MM.1S (cell line): Measurements from ENCODE around the gene DPAGT1.
"Not testable (repeated sequence)": the region's sequence is repeated elsewhere in the genome, so short reads cannot be mapped to it uniquely, and the experiment has no call there.

Experiments
- EZH2 ChIP-seq: fragments of 300-600 bp; sonication (generic); optimal IDR thresholded peaks from 2 replicates; pipeline ENCODE3; 2017; ENCODE audit warnings: low read depth, mild to moderate bottlenecking, antibody characterized with exemption, low read length, mixed read lengths
- EZH2phosphoT487 ChIP-seq: fragments of 300-600 bp; sonication (generic); IDR thresholded peaks from 2 replicates; pipeline ENCODE4 v1.6.1; 2018; ENCODE audit warnings: antibody characterized with exemption, low read length
- TF ChIP-seq, protein P1 (sequence below): fragments of 300-600 bp; sonication (generic); IDR thresholded peaks from 2 replicates; pipeline ENCODE4 v1.5.1; 2016; ENCODE audit warnings: antibody characterized with exemption, low read length, mixed read lengths

DNA sequence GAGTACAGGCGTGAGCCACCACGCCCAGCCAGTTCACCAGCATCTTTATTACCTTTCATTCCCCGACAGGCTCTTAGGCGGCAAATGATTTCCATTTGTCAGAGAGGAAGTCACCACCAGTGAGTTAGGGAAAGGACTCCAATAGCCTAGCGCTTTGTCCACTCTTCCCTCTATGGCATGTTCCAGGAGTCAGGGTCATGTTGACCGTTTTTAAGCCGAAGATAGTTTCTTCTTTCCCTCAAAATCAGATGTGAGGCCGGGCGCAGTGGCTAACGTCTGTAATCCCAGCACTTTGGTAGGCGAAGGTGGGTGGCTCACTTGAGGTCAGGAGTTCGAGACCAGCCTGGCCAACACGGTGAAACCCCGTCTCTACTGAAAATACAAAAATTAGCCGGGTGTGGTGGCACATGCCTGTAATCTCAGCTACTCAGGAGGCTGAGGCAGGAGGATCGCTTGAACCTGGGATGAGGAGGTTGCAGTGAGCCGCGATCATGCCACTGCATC, 1.6 kb upstream of the DPAGT1 start:
- TF ChIP-seq, protein P1, sequence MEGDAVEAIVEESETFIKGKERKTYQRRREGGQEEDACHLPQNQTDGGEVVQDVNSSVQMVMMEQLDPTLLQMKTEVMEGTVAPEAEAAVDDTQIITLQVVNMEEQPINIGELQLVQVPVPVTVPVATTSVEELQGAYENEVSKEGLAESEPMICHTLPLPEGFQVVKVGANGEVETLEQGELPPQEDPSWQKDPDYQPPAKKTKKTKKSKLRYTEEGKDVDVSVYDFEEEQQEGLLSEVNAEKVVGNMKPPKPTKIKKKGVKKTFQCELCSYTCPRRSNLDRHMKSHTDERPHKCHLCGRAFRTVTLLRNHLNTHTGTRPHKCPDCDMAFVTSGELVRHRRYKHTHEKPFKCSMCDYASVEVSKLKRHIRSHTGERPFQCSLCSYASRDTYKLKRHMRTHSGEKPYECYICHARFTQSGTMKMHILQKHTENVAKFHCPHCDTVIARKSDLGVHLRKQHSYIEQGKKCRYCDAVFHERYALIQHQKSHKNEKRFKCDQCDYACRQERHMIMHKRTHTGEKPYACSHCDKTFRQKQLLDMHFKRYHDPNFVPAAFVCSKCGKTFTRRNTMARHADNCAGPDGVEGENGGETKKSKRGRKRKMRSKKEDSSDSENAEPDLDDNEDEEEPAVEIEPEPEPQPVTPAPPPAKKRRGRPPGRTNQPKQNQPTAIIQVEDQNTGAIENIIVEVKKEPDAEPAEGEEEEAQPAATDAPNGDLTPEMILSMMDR = not testable (repeated sequence)
- not testable (repeated sequence) for TF ChIP-seq EZH2, EZH2phosphoT487
